H9 (cell line): ENCODE results near the gene PPP1R18. TPM values are rescaled to one million over a fixed set of nuclear protein-coding genes. Genes with fewer than 3 reads are reported as not detected.

Experiments used
- DNase-seq: peaks from one replicate; pipeline ENCODE4 v3.0.0-alpha.2; 2017
- H2AFZ ChIP-seq: one replicate; pipeline ENCODE4 v1.6.1; 2013; ENCODE audit warnings: mild to moderate bottlenecking, low read length, control low read depth, moderate library complexity
- H2AK5ac ChIP-seq: 2 replicates; pipeline ENCODE4 v1.6.1; 2013; ENCODE audit warnings: low read length, control low read depth, mixed read lengths; ENCODE audit not compliant: insufficient read length
- H2BK120ac ChIP-seq: one replicate; pipeline ENCODE4 v1.6.1; 2013; ENCODE audit warnings: low read depth, mild to moderate bottlenecking, low read length, control low read depth, inconsistent platforms; ENCODE audit not compliant: poor library complexity, severe bottlenecking
- H2BK12ac ChIP-seq: 2 replicates; pipeline ENCODE4 v1.6.1; 2013; ENCODE audit warnings: low read length, control low read depth, mixed read lengths, low read depth; ENCODE audit not compliant: insufficient read length
- H2BK15ac ChIP-seq: 2 replicates; pipeline ENCODE4 v1.6.1; 2013; ENCODE audit warnings: low read depth, low read length, control low read depth
- H2BK20ac ChIP-seq: one replicate; pipeline ENCODE4 v1.6.1; 2013; ENCODE audit warnings: low read depth, mild to moderate bottlenecking, low read length, control low read depth, inconsistent platforms; ENCODE audit not compliant: poor library complexity, severe bottlenecking
- H2BK5ac ChIP-seq: 2 replicates; pipeline ENCODE4 v1.6.1; 2013; ENCODE audit warnings: low read length, control low read depth, mixed read lengths; ENCODE audit not compliant: insufficient read length
- H3K14ac ChIP-seq: 2 replicates; pipeline ENCODE4 v1.6.1; 2013; ENCODE audit warnings: low read length, control low read depth; ENCODE audit not compliant: insufficient read depth
- H3K18ac ChIP-seq: 2 replicates; pipeline ENCODE4 v1.6.1; 2013; ENCODE audit warnings: low read depth, mild to moderate bottlenecking, mixed read lengths, low read length, control low read depth; ENCODE audit not compliant: insufficient read length
- H3K23ac ChIP-seq: 2 replicates; pipeline ENCODE4 v1.6.1; 2013; ENCODE audit warnings: low read length, control low read depth, mixed read lengths, low read depth; ENCODE audit not compliant: insufficient read length
- H3K23me2 ChIP-seq: 2 replicates; pipeline ENCODE4 v1.6.1; 2013; ENCODE audit warnings: low read depth, mild to moderate bottlenecking, mixed read lengths, low read length, control low read depth; ENCODE audit not compliant: insufficient read length, poor library complexity, severe bottlenecking
- H3K27ac ChIP-seq: 2 replicates; pipeline ENCODE4 v1.5.1; 2013; ENCODE audit warnings: low read length, control low read depth, mixed read lengths, low read depth; ENCODE audit not compliant: insufficient read length
- H3K27me3 ChIP-seq: 2 replicates; pipeline ENCODE4 v1.6.1; 2013; ENCODE audit warnings: low read length, control low read depth, inconsistent platforms; ENCODE audit not compliant: insufficient read depth
- H3K4ac ChIP-seq: 2 replicates; pipeline ENCODE4 v1.6.1; 2013; ENCODE audit warnings: low read depth, mild to moderate bottlenecking, control low read depth, inconsistent platforms, low read length, moderate library complexity
- H3K4me1 ChIP-seq: 2 replicates; pipeline ENCODE4 v1.6.1; 2013; ENCODE audit warnings: low read length, control low read depth, inconsistent platforms; ENCODE audit not compliant: insufficient read depth
- H3K4me2 ChIP-seq: 2 replicates; pipeline ENCODE4 v1.6.1; 2013; ENCODE audit warnings: low read length, control low read depth, mixed read lengths; ENCODE audit not compliant: insufficient read length, insufficient read depth
- H3K56ac ChIP-seq: 2 replicates; pipeline ENCODE4 v1.6.1; 2013; ENCODE audit warnings: low read depth, mild to moderate bottlenecking, mixed read lengths, low read length, control low read depth; ENCODE audit not compliant: insufficient read length
- H3K79me1 ChIP-seq: 2 replicates; pipeline ENCODE4 v1.6.1; 2013; ENCODE audit warnings: low read depth, mild to moderate bottlenecking, moderate library complexity, low read length, control low read depth, inconsistent platforms; ENCODE audit not compliant: insufficient read depth, poor library complexity, severe bottlenecking
- H3K79me2 ChIP-seq: 2 replicates; pipeline ENCODE4 v1.6.1; 2013; ENCODE audit warnings: low read length, control low read depth, inconsistent platforms; ENCODE audit not compliant: insufficient read depth
- H3K9ac ChIP-seq: 2 replicates; pipeline ENCODE4 v1.6.1; 2013; ENCODE audit warnings: low read length, control low read depth, mixed read lengths; ENCODE audit not compliant: insufficient read length; ENCODE audit errors: extremely low read depth
- H3K9me3 ChIP-seq: one replicate; pipeline ENCODE4 v1.6.1; 2013; ENCODE audit warnings: low read depth, low read length, inconsistent platforms; ENCODE audit not compliant: control insufficient read depth
- H3T11ph ChIP-seq: one replicate; pipeline ENCODE4 v1.6.1; 2013; ENCODE audit warnings: mild to moderate bottlenecking, low read length, control low read depth, inconsistent platforms
- H4K20me1 ChIP-seq: one replicate; pipeline ENCODE4 v1.6.1; 2013; ENCODE audit not compliant: control insufficient read depth, insufficient read length, insufficient read depth
- H4K5ac ChIP-seq: 2 replicates; pipeline ENCODE4 v1.6.1; 2013; ENCODE audit warnings: low read depth, mild to moderate bottlenecking, mixed read lengths, low read length, control low read depth; ENCODE audit not compliant: insufficient read length
- H4K8ac ChIP-seq: replicated peaks from 2 replicates; pipeline ENCODE4 v1.6.1; 2013; ENCODE audit warnings: low read length, control low read depth, mixed read lengths, low read depth; ENCODE audit not compliant: insufficient read length
- H4K91ac ChIP-seq: 2 replicates; pipeline ENCODE4 v1.6.1; 2013; ENCODE audit warnings: low read depth, mild to moderate bottlenecking, moderate library complexity, mixed read lengths, low read length, control low read depth; ENCODE audit not compliant: insufficient read length
- H3K27ac Mint-ChIP-seq, 3 experiments: 2 replicates in 2 of 3; 3 replicates in 1 of 3; pipeline ENCODE4 v1.8.0; 2020 to 2021; ENCODE audit warnings: mixed read lengths in 3 of 3, mild to moderate bottlenecking in 1 of 3, moderate library complexity in 1 of 3
- H3K27me3 Mint-ChIP-seq: 2 replicates; pipeline ENCODE4 v1.8.0; 2021; ENCODE audit warnings: low read depth, mild to moderate bottlenecking, moderate library complexity, mixed read lengths
- H3K36me3 Mint-ChIP-seq, 3 experiments: 2 replicates in 2 of 3; 3 replicates in 1 of 3; pipeline ENCODE4 v1.8.0; 2020 to 2021; ENCODE audit warnings: low read depth in 3 of 3, mixed read lengths in 3 of 3; ENCODE audit not compliant: insufficient read depth in 1 of 3
- H3K4me1 Mint-ChIP-seq, 2 experiments: 2 replicates each; pipeline ENCODE4 v1.8.0; 2020; ENCODE audit warnings: mixed read lengths in 2 of 2
- H3K4me3 Mint-ChIP-seq, 2 experiments: 2 replicates in 1 of 2; 3 replicates in 1 of 2; pipeline ENCODE4 v1.8.0; 2020 to 2021; ENCODE audit warnings: mild to moderate bottlenecking in 2 of 2, mixed read lengths in 2 of 2, moderate library complexity in 1 of 2
- H3K9me3 Mint-ChIP-seq, 2 experiments: 2 replicates in 1 of 2; 3 replicates in 1 of 2; pipeline ENCODE4 v1.8.0; 2020; ENCODE audit warnings: mild to moderate bottlenecking in 2 of 2, mixed read lengths in 2 of 2, moderate library complexity in 1 of 2
- CTCF ChIP-seq: fragments of 200-600 bp; sonication (generic); conservative IDR thresholded peaks from 3 replicates; pipeline ENCODE4 v1.8.0; 2021; ENCODE audit warnings: antibody characterized with exemption, mild to moderate bottlenecking
- WGBS: extraction: QIAGEN DNeasy Blood & Tissue Kit; methylation state at CpG from one replicate; pipeline ENCODE4 v1.1.7; 2013; ENCODE audit warnings: missing lambda C conversion rate, low lambda C conversion rate, mixed read lengths; ENCODE audit not compliant: insufficient read length; ENCODE audit errors: extremely low coverage; 5-methylcytosine and 5-hydroxymethylcytosine counted together
- total RNA-seq: library from RNA; stranded (reverse); gene quantifications from 2 replicates; pipeline ENCODE4 v1.2.1, GENCODE V29; 2021

Gene PPP1R18
- total RNA-seq, 1 experiment from 2014 or later: 28.0 TPM

DNA sequence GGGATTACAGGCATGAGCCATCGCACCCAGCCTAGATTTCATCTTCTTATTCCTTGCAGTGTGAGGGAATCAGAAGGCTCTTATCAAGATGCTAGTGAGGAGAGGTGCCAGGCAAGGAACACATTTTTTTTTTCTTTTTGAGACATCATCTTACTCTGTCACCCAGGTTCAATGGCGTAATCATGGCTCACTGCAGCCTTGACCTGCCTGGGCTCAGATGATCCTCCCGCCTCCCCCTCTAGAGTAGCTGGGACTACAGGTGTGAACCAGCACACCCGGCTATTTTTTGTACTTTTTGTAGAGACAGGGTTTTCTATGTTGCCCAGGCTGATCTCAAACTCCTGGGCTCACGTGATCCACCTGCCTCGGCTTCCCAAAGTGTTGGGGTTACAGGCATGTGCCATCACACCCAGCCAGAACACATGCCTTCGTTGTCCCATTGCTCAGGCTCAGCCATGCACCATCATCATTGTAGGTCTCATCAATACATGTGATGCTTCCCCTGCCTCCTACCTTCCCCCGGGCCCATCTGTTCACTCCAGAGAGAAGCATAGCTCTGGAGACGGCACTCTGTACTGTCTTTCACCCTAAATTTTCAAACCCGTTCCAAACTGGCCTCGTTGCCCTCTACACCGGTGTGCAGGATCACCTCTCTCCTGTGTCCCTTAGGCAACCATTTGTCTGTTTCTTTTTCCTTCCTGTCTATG, 45.9 kb upstream of the PPP1R18 start:
- no peaks in the 10 kb centered on the region for H3K27me3 Mint-ChIP-seq
- Histone ChIP-seq H2BK12ac (no peak overlapping the region), H2BK15ac (no peak overlapping the region), H3K56ac (no peak overlapping the region), H3K9me3 (no peaks in the 10 kb centered on the region), H3K23me2 (no peaks in the 10 kb centered on the region), H3K23ac (no peak overlapping the region), H2BK120ac (no peak overlapping the region), H4K5ac (no peak overlapping the region), H3K18ac (no peak overlapping the region), H3K79me1 (no peaks in the 10 kb centered on the region), H3K14ac (no peak overlapping the region), H3K9ac (no peak overlapping the region), H3K27ac (no peak overlapping the region), H3K4me1 (no peaks in the 10 kb centered on the region), H4K91ac (no peak overlapping the region), H2BK20ac (no peak overlapping the region), H3K4ac (no peak overlapping the region), H3K27me3 (no peaks in the 10 kb centered on the region), H4K8ac (no peak overlapping the region), H2BK5ac (no peak overlapping the region), H3K79me2 (no peaks in the 10 kb centered on the region), H2AFZ (no peak overlapping the region), H3T11ph (no peak overlapping the region), H3K4me2 (no peak overlapping the region), H2AK5ac (no peak overlapping the region), H4K20me1 (no peaks in the 10 kb centered on the region)
- no CpG with 5 or more reads among the region's 12 CpGs for WGBS
- H3K4me1 Mint-ChIP-seq: peaks cover 2% of the 10 kb centered on the region in 2 experiments; a peak in 1 of 4 replicates
- DNase-seq: no peak
- TF ChIP-seq CTCF: no peak
- peak overlapping the region in 2 of 3 experiments; percentile 10 to 40; a peak in 1 of 7 replicates for H3K27ac Mint-ChIP-seq
- H3K9me3 Mint-ChIP-seq: no peaks in the 10 kb centered on the region
- H3K4me3 Mint-ChIP-seq: no peak overlapping the region
- peaks cover 31 to 83% (median 60%) of the 10 kb centered on the region in 3 experiments for H3K36me3 Mint-ChIP-seq
